Fibroblast of peridontal ligament (primary cell): ENCODE results near the gene GPR146.
A peak's percentile ranks its signal among the peaks of the same experiment; 100 is the strongest.
"Not testable (repeated sequence)": the region's sequence is repeated elsewhere in the genome, so short reads cannot be mapped to it uniquely, and the experiment has no call there.

Source experiments
- DNase-seq: peaks from one replicate; pipeline ENCODE4 v3.0.0-alpha.2; 2010; ENCODE audit errors: extremely low read depth

GPR146 gene

DNA sequence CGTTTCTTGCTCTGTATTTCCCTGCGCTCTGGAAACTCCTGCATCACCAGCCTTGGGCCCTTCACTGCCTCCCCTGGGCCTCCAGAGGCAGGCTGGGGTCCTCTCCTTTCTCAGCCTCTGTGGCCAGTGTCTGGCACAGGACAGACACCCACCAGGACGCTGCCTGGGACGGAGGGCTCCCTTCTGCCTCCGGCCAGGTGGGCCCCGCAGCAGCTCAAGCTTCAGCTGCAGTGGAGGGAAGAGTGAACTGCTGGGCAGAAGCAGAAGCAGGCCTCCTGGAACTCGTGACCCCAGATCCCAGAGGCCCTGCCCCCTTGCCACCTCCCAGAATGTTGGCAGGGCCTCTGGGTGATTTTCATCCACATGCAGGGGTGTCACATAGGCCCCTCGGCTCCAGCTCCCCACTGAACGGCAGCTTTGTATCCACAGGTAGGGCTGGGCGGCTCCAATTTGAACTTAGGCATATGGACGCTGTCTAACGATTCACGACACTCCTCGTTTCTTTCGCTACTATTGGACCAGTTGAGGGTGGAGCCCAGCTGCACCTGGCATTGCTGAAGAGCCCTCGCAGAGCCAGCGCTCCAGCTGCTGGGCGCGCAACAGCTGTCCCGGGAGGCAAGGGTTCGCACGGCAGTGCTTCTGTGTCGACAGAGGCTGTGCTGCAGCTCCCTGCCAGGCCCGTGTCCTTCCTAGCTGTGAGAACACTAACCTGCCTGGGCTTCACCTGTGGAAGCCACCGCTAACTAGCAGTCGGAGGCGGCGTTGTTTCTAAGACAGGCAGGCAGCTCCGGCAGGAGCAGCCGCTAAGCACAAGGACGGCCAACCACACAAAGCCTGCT lies 18.4 kb upstream of the GPR146 start:
- no peak for DNase-seq

DNA sequence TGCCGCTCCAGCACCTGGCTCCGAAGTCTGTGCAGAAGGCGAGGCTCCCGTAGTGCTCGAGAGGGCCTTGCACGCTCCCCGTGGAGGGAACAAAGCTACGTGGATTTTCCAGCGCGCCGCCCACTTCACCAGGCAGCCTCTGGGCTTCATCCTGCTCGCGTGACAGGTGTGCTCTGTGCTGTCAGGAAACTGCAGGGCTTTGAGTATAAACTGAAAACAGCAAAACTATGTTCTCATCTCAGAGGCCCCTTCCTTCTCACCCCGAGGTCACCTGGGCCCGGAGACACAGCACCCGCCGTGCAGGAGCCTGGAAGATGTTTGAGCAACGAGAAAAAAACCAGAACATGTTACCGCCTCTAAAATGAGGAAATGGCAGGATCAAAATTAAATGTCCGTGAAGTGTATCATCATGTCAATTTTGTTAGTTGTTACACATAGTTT lies 17.6 kb upstream of the GPR146 start:
- DNase-seq, result no peak

DNA sequence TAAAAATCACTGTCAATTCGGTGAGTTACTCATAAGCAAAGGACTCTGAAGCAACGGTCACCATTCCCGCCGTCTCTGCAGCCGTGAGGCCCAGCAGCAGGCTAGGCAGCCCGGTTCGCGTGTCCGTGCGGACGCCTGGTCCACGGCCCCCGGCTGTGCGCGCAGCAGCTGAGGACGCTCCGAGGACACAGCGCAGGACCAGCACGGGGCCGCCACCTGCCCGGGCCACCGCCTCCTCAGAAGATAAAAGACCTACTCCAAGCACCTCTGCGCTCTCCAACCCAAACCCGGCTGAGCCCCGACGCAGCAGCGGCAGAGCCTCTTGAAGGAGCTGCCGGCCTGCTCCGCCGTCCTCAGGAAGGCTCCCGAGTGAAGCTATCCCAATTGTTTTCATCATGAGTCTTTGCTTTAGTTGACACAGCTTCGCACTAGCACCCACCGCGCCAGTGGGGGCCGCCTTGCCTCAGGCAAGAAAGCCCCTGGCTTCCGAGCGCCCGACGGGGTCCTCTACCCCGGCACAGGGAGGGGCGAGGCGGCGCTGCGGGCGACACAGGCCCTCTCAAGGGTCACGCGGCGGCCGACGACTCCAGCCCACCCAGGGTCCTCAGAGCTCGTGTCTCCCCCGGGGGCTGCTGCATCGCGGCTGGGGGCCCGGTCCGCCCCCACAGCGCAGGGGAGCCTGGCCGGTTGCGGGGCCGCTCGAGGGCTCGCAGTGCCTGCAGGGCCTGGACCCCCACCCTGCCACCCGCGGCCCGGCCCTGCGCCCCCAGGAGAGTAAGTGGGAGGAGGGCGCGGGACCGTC lies 16.9 kb upstream of the GPR146 start:
- peak; percentile 45 for DNase-seq

DNA sequence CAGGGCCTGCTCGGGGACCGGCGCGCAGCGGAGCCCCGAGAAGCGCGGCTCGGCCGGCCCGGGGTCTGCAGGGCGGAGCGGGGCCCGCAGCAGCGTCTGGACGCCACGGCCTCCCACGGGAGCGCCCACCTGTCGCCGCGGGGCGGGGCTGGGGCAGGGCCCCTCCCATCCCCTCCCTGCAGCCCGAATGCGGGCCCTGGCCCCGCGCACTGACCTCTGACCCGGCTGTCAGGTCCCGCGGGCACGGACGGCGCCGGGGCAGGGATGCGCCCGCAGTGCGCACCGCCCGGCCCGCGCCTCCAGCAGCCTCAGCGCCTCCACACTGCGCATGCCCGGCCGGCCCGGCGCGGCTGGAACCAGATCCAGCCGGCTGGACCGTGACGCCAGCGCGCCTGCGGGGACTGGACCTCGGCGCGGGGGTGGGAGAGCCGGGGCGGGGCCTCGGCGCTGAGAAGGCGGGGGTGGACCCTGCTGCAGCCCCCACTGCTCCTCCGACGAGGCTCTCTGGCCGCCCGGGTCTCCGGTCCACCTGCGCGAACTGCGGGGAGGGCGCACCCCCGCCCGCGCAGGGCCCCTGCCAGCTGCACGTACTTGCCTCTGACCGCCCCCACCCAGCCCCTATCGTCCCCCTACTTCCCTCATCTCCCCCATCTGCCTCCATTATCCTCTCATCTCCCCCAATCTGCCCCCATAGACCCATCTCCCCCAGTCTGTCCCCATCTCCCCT lies 16.1 kb upstream of the GPR146 start:
- DNase-seq, result peak; percentile 77

DNA sequence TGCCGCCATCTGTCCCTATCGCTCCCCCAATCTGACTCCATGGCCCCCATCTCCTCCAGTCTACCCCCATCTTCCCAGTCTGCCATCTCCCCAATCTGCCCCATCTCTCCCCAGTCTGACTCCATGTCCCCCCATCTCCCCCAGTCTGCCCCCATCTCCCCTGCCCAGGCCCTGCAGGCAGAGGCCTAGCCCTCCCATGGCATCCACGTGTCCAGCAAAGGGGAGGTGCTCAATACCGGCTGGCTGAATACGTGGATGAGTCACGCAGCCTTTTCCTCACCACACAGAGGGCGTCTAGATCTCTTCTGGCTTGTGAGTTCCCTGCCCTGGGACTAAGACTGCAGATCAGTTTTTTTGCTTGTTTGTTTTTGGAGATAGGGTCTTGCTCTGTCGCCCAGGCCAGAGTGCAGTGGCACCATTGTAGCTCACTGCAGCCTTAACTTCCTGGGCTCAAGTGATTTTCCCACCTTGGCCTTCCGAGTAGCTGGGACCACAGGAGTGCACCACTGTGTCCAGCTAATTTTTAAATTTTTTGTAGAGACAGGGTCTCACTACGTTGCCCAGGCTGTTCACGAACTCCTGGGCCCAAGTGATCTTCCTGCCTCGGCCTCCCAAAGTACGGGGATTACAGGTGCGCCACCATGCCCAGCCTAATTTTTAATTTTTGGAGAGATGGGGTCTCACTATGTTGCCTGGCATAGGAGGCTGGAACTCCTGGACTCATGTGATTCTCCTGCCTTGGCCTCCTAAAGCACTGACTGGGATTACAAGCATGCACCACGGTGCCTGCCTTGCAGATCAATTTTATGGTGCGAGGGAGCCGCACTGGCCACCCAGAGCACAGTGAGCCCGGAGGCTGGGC lies 15.3 kb upstream of the GPR146 start:
- DNase-seq, result peak; percentile 92

DNA sequence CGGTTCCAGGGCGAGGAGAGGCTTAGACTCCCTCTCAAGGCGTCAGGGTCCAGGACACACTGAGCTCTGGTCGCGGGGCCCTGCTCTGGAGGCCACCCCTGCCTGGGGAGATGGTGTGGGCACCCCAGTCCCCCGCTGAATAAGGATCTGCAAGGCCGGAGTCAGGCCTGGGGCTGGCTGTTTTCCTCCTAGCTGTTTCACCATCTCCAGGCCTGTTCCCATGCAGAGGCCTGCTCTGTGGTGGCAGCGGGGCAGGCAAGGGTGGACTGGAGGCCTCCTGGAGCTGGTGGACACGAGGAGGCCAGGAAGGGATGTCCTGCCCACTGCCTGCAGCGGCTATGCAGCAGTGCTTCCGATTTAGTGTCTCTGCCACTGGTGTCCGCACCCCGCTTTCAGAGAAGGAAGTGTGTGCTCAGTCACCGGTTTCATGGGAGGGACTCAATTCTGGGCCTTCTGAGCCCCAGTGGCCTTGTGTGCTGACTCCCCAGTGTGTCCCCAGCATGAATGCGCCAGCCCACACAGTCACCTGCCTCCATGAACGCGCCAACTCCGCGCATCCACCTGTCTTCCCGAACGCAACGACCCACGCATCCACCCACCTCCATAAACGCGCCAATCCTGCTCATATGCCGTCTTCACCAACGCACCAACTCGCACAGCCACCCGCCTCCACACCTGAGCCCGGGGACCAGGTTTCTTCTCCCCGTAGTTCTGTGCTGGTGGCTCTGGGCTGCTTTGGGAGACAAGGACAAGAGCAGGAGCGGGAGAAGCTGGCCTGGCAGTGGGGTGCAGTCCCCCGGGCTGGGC lies 14.5 kb upstream of the GPR146 start:
- DNase-seq, result no peak

DNA sequence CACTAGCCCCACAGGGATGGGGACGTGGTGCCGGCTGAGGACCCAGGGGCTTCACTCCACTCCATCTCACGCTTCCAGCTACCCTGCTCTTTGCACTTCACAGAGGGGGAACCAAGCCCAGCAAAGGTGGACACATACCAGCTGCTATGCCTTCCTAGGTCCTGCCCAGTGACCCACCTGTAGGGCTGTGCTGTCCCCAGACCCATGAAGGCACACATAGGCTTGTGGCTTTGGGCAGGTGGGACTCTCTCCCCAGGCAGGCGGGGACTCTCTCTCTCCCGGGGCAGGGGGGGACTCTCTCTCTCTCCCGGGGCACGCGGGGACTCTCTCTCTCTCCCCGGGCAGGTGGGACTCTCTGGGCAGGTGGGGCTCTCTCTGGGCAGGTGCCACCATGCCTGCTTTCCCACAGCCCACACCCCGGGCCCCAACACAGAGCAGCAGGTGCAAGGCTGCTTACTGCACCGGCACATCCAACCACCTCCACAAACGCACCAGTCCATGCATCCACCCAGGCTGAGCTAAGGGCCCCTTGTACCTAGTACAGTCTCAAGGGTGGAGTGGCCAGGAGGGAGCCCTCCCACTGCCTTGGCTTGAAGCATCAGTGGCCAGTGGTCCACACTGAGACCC lies 13.8 kb upstream of the GPR146 start:
- DNase-seq, result no peak

DNA sequence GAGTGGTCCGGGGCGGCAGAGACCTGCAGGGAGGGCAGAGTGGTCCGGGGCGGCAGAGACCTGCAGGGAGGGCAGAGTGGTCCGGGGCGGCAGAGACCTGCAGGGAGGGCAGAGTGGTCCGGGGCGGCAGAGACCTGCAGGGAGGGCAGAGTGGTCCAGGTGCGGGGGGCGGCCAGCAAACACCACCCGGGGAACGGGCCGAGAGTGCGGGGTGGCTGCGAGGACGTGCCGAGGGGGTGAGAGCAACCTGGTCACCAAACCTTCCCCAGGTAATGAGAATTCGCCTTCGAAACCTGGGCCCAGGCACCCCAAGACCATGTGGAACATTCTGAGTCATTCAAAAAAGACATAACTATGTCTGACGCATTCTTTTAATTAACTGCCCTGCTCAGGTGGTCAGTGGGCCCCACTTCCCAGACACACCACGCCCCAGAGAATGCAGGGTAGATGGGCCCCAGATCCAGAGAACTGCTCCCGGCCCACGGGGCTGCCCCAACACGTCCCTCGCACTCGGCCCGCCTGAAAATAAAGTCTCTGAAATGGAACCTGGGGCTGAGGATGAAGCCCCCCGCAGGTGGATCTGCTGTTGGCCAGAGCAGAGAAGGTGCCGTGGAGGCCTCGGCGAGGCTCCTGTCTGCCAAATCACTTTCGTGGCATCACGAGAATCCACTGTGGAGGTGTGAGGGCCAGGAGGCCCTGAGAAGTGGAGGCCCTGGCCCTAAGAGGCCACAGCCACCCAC lies 12.5 kb upstream of the GPR146 start:
- no peak for DNase-seq

DNA sequence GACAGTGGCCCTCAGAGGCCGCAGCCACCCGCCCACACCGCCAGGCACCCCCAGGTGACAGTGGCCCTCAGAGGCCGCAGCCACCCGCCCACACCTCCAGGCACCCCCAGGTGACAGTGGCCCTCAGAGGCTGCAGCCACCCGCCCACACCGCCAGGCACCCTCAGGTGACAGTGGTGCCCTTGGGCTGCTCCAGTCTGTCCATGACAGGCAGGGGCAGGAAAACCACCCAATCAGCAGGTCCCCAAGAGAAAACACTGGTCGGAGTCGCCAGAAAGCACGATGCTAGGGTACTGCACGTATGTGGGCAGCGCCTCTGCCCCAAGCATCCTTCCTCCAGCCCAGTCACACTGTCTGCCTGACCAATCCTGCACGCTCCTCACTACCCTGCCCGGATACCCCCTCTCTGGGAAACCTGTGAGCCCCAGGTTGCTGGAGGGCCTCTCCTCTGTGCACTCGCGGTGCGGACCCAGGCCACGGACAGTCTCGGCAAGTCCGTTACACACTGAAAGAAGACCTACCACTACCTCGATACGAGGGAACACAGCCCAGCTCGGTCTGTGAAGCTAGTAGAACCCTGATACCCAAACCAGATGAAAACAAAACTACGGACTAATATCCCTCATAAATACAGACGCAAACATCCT lies 11.7 kb upstream of the GPR146 start:
- no peak for DNase-seq

DNA sequence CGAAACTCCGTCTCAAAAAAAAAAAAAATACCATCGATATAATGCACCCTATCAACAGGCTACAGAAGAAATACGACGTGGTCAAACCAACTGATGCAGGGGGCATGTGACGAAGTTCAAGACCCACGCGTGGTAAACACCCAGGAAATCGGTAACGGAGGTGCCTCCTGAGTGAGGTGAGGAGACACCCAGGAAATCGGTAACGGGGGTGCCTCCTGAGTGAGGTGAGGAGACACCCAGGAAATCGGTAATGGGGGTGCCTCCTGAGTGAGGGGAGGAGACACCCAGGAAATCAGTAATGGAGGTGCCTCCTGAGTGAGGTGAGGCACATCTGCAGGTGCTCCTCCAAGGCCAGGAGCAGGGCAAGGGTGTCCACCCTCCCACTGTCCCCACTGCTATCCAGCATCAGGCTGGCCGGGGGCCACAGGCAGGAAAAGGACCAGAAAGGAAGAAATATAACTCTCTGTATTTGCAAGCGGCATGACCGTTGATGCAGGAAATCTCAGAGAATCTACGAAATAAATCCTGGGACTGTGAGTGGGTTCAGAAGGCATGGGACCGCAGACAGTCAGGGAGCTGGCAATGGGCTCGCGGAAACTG lies 10.7 kb upstream of the GPR146 start:
- no peak for DNase-seq

DNA sequence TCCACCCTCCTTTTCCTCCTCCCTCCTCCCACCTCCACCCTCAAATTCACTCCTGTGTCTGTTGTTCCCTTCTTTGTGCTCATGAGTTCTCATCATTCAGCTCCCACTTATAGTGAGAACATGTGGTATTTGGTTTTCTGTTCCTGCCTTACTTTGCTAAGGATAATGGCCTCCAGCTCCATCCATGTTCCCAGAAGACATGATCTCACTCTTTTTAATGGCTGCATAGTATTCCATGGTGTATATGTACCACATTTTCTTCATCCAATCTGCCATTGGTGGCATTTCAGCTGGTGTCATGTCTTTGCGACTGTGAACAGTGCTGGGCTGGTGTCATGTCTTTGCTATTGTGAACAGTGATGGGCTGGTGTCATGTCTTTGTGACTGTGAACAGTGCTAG lies 9.6 kb upstream of the GPR146 start:
- not testable (repeated sequence) for DNase-seq

DNA sequence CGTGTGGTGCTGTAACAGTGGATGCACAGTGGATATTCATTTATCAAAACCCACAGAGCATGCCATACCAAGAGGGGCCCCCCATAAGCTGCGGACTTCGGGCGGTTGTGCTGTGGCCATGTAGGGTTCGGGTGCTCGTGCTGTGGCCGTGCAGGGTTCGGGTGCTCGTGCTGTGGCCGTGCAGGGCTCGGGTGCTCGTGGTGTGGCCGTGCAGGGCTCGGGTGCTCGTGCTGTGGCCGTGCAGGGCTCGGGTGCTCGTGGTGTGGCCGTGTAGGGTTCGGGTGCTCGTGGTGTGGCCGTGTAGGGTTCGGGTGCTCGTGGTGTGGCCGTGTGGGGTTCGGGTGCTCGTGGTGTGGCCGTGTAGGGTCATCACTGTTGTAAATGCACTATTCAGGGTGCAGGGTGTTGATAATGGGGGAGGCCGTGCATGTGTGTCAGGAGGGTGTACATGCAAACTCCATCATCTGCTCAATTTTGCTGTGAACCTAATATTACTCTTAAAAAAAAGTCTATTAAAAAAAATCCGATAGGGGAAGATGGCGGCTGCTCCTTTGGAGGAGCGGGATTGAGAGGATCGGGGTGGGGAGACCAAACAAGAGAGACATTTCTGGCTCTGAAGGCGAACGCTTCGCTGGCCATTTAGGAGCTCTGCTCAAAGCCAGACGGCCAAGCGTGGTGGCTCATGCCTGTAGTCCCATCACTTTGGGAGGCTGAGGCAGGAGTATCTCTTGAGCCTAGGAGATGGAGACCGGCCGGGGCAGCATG lies 8.0 kb upstream of the GPR146 start:
- DNase-seq, result not testable (repeated sequence)

DNA sequence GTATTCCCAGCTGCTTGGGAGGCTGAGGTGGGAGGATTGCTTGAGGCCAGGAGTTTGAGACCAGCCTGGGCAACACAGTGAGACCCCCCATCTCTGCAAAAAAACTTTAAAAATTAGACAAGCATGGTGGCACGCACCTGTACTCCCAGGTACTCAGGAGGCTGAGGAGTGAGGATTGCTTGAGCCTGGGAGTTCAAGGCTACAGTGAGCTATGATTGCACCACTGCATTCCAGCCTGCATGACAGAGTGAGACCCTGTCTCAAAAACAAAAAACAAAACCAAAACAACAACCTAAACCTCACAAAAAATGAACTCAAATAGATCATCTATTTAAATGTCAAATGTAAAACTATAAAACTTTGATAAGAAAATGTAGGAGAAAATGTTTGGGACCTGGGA lies 4.1 kb upstream of the GPR146 start:
- DNase-seq, result not testable (repeated sequence)

DNA sequence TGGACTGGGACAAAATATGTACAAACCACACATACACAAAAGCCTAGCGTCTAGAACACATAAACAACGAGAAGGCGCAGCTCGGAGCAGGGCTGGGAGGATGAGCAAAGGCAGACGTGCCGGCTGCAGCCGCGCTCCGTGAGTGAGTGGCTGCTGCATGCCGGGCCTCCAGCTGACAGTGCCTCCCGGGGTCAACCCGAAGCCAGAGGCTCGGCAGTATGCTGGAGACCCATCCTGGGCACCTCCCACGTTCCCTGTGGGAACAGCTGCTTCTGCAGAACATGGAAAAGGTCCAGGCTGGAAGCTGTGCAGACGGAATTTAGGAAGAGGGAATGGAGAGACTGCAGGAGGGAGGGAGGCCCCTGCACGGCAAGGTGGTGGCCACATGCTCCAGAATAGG lies 3.6 kb upstream of the GPR146 start:
- peak; percentile 60 for DNase-seq

DNA sequence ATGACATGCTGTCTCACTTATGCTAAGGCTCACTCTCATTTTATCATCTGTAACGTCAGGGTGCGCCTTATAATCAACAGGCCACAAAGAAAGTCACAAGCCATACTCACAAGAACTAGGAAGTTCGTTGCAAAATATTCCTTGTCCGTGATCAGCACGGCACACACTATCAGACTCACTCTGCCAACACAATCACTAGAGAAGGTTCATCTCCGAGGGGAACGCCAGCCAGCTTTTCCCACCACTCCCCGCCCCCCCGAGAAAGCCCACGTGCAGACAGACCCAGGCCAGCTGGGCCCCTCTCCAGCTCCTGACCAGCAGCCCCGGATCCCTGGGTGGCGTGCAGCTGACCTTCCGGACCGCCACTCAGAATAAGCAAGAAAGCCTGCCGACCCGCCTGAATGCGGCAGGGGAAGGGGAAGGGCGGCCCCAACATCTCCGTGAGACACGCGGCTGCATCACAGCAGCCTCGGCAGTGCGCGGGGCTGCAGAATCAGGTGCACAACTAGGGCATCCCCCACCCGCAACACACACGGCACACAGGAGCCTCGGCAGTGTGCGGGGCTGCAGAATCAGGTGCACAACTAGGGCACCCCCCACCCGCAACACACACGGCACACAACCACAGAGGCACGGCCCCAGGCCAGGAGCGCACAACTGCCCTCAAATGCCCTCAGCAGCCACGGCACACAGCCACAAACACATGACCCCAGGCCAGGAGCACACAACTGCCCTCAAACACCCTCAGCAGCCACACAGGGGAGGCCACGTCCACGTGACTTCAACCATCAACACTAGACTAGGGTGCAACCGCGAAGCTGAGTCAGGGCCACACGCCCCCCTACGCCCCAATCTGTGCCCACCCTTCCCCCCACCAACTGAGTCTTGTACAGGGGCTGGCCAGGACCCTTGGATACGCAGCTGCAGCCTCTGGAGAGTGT lies 2.5 kb upstream of the GPR146 start:
- no peak for DNase-seq

DNA sequence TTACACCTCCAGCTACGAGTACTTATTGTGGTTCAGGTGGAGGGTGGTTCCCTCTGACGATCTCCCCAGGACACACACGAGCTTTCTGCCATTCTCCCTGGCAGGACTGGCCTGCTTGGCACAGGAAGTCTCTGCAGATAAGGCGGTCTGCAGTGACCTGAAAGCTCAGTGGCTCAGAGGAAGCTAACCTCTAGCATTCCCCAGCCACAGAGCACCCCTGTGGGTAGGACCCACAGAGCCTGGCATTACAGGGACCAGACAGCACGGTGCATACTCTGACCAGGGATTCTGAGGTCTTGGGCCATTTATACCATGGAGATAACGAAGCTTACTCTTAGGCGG lies 1.9 kb upstream of the GPR146 start:
- no peak for DNase-seq
